ENCODE data around the gene UHRF1.

DNA sequence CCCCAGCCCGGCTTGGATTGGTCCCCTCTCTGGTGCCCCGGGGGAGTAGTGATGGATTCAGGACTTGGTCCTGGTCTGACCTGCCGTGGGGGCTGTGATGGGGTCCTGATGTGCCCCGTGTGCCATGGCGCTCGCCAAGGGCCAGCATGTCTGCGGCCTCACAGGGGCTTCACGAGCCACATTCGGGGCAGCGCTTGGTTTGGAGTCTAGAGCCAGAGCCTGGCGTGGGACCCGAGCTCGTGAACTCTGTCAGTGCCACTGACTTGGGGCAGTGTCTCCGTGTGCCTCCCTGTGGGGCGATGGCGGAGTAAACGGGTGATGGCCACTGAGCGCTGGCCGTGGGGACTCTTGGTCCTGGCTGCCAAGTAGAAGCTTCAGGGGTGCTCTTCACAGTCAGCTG lies 76.8 kb downstream of the UHRF1 start:
- TF ChIP-seq, protein P1, sequence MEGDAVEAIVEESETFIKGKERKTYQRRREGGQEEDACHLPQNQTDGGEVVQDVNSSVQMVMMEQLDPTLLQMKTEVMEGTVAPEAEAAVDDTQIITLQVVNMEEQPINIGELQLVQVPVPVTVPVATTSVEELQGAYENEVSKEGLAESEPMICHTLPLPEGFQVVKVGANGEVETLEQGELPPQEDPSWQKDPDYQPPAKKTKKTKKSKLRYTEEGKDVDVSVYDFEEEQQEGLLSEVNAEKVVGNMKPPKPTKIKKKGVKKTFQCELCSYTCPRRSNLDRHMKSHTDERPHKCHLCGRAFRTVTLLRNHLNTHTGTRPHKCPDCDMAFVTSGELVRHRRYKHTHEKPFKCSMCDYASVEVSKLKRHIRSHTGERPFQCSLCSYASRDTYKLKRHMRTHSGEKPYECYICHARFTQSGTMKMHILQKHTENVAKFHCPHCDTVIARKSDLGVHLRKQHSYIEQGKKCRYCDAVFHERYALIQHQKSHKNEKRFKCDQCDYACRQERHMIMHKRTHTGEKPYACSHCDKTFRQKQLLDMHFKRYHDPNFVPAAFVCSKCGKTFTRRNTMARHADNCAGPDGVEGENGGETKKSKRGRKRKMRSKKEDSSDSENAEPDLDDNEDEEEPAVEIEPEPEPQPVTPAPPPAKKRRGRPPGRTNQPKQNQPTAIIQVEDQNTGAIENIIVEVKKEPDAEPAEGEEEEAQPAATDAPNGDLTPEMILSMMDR (IDR thresholded peaks at IDR 0.05), result no peak
- TF ChIP-seq POLR2A (IDR thresholded peaks at IDR 0.05), result no peak

All from esophagus squamous epithelium (tissue), 4 donors.